DND-41 (cell line): Measurements from ENCODE around the gene CDT1.

Experiments used
- EZH2 ChIP-seq: IDR thresholded peaks from 3 replicates; pipeline ENCODE4 v1.6.1; 2012; ENCODE audit warnings: borderline replicate concordance, low read depth, mild to moderate bottlenecking, moderate library complexity, low read length, inconsistent platforms; ENCODE audit not compliant: severe bottlenecking
- TF ChIP-seq, protein P1 (sequence below): IDR thresholded peaks from 2 replicates; pipeline ENCODE4 v1.5.1; 2012; ENCODE audit warnings: borderline replicate concordance, low read length, moderate library complexity, mild to moderate bottlenecking; ENCODE audit not compliant: poor library complexity, severe bottlenecking; ENCODE audit errors: extremely low read depth

GRCh38 chr16:88768071-88768783, 35.4 kb upstream of the CDT1 start:
- TF ChIP-seq, protein P1, sequence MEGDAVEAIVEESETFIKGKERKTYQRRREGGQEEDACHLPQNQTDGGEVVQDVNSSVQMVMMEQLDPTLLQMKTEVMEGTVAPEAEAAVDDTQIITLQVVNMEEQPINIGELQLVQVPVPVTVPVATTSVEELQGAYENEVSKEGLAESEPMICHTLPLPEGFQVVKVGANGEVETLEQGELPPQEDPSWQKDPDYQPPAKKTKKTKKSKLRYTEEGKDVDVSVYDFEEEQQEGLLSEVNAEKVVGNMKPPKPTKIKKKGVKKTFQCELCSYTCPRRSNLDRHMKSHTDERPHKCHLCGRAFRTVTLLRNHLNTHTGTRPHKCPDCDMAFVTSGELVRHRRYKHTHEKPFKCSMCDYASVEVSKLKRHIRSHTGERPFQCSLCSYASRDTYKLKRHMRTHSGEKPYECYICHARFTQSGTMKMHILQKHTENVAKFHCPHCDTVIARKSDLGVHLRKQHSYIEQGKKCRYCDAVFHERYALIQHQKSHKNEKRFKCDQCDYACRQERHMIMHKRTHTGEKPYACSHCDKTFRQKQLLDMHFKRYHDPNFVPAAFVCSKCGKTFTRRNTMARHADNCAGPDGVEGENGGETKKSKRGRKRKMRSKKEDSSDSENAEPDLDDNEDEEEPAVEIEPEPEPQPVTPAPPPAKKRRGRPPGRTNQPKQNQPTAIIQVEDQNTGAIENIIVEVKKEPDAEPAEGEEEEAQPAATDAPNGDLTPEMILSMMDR, result no peak
- TF ChIP-seq EZH2, result no peak
